ENCODE data around the gene ZNF408.

ZNF408 gene

DNA sequence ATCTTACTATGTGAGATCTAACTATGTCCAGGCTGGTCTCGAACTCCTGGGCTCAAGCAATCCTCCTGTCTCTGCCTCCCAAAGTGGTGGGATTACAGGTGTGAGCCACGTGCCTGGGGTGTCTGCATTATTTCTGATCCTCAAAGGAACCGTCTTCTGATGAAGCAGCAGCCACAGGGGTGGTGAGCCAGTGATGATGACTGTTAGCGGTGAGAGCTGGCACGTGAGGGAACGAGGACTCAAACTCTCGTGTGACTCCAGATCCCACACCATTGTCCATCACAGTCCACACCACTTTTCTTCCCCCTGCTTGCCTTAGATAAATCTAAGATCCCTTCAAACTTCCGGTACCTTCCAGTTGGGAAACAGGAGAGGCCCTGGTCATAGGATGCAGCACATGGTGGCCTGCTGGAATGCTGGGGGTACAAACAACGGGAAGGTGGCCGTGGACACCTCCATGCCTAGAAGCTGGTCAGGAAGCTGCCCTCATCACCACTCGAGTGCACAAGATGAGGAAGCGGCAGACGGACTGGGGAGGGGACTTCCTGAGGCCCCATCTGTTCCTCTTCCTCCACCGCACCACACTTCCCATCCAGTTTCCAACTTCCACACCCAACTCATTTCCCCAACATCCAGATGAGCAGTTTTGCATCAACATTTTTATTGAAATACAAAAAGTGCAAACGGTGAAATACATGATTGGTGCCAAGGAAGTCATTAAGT is 24.2 kb upstream of the ZNF408 start:
- DNase-seq (ENCODE audit: low spot score) = no peak

DNA sequence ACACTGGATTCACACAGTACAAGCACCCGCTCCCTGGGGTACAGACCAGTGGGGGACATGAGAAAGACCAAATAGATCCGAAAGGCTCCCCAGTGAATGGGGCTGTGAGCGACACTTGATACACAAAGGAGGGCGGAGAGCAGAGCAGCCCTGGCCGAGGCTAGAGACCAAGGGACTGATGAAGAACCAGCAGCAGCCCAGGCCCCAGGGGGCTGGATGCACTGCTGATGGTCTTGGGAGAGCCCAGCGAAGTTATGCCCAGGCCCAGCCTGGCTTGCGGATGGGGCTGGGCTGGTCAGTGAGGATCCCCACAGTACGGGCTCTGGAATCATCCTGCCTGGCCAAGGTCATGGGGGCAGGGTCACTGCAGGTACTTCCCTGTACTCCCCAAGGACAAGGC is 23.7 kb upstream of the ZNF408 start:
- no peak for DNase-seq (ENCODE audit: low spot score)

DNA sequence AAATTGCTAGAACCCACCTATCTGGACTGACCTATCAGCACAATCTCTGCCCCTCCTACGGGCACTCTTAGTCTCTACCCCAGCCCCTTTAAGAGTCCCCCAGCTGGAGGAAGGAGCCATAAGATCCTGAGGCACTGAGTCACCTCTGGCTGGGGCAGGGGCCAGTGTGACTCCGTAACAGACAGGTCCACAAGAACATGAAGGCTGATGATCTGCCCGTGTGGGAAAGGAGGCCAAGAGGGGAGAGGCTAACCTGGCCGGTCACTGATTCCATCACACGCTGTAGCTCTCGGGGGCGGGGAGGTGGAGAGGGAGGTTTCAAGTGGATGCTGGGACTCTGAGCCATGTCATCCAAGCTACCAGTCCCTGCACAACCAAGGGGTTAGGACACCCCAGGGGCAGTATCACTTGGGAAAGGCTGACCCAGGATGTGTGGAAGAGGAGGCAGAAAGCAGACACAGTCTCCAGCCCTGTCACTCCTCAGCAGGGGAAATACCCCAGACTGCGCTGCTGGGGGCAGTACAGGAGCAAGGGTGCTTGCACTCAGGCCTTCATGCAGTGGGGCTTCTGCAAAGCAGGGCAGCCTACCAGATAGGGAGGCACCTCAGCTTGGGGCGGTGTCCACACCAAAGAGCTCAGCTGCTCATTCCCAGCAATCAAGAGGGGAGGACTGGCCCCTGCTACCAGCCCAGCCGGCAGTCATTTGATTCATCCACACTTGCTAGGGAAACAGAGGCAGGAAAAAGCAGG is 22.7 kb upstream of the ZNF408 start:
- no peak for DNase-seq (ENCODE audit: low spot score)

DNA sequence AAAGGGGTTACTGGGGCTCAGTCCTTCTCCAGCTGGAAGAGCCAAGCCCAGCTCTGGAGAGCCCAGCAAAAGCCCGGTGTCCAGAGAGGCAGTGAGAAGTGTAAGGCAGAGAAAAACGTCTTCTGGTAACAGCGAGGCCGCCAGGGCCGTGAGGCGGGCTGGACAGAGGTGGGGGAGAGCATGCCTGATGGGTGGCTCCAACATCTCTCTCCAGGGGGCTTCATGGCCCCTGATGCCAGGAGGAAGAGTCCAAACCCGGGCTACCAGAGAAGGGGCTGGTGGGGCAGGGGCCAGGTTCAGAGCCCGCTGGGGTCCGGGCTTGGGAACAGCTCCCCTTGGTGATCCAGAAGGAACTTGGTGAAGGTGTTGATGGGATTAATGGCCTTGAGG is 22.1 kb upstream of the ZNF408 start:
- DNase-seq (ENCODE audit: low spot score) = no peak

DNA sequence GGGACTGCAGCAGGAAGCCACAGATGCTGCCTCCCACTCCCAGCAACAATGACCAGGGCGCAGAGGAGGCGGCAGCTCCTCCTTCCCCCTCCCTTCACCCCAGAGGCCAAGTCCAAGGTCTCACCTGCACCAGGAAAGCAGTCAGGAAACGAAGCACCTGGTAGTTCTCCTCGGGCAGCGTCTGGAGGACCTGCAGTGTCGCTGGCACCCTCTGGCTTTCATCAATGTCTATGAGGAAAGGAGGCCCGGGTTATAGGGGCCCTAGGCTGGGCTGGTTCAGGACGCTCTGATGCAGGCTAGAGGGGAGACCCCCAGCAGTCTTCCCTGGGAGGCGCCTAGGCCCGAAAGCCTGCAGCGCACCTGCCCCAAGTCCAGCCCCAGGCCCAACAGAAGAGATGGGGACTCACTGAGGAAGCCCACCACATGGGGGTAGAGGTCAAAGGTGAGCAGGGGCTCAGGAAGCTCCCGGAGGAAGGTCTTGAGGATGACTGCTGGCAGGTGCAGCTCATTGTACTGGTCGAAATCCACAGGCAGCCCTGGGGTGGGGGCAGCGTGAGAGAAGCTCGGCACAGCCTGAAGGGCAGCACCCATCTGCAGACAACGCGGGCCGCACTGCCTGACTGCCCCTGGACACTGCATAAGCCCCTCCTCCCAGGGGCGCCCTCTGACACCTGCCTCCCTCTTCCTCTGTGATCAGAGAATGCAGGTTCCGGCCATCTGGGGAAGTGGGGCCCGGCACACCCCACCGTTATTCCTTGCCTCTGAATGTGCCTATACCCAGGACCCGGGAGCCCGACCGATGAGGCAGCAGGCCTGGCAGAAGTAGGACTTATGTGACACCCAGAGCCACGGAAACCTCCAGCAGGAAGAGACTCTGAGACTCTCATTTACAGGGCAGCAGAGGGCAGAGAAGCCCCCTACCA is 21.3 kb upstream of the ZNF408 start:
- DNase-seq (ENCODE audit: low spot score) = no peak

DNA sequence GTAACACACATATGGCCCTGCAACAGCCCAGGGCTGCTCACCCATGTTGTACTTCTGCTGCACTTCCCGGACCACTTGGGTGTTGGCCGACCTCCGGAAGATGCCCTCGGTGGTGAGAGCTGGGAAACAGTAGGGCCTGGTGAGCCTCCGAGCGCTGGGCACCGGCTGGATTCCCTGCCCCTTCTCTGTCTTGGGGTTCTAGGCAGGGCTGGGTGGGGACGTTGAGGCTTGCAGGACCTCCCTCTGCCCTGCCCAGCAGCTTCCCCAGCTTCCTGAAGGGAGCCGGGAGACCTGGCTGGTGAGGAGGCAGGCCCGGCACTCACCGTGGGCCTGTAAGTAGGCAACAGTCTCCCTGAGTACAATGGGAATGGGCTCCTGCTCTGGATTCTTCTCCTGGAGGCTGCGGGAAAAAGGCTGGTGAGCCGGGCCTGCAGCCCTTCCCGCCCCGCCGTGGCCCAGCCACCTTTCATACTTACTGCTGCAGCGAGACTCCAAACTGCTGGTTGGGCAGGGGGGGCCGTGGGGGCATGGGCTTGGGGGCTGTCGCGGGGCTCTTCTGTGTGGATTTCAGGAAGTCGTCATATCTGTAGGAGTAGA is 20.6 kb upstream of the ZNF408 start:
- no peak for DNase-seq (ENCODE audit: low spot score)

DNA sequence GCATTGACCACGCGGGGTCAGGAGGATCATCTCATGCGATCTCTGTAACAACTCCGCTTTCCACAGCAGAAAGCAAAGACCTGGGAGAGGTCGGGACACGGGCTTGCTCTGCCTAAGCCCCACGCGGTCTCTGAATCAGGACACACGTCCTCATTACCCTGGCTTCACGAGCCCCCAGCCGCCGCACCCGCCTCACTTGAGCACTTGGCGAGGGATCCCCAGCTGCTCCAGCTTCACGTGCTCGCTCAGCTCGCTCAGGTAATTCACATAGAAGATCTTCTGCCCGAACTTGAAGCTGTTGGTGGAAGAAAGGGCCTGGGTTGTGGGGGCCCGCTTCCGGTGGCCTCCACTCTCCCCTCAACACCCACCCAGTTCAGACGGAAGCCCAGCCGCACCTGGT is 20.0 kb upstream of the ZNF408 start:
- no peak for DNase-seq (ENCODE audit: low spot score)

DNA sequence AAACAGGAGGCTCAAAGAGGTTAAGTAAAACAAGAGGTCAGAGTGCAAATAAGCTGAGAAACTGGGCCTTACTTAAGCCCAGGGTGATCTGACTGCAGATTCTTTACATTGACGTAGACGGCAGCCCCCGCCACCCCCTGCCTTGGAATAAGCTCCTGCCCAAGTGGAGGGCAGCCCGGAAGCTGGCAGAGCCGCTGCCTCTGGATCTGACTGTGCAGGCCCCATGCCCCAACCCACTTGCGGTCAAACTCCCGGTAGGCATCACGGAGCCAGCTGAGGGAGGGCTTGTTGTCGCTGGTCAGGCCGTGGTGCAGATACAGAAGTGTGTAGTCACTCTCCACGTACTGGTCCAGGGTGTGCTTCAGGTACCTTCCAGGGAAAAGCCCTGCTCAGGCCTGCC is 19.0 kb upstream of the ZNF408 start:
- DNase-seq (ENCODE audit: low spot score) = no peak

DNA sequence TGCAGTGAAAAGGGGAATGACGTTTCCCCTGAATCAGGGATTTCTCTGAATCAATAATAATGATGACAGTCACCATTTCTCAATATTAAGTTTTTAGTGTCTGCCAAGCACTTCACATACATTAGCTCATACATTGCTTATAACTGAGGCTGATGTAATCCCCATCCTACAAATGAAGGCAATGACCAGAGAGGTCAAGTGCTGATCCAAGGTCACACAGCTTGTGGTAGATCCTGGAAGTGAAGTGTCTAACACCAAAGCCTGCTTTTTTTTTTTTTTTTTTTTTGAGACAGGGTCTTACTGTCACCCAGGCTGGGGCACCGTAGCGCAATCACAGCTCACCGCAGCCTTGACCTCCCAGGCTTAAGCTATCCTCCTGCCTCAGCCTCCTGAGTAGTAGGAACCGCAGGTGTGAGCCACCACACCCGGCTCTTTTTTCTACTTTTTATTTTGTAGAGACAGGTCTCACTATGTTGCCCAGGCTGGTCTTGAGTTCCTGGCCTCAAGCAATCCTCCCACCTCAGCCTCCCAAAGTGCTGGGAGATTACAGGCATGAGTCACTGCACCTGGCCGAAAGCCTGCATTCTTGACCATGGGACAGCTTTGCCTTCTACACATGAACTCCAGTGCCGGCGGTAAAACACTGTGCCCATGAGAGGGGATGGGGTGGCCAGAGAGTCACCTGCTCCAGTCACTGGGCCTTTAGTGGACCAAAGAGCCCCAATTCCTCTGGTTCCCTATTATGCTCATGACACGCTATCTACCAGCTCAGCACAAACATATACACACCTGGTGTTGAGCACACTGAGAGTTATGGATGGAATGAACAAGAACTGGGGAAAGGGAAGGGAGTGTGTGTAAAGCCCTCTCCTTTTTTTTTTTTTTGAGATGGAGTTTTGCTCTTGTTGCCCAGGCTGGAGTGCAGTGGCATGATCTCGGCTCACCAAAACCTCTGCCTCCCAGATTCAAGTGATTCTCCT is 17.8 kb upstream of the ZNF408 start:
- no peak for DNase-seq (ENCODE audit: low spot score)

DNA sequence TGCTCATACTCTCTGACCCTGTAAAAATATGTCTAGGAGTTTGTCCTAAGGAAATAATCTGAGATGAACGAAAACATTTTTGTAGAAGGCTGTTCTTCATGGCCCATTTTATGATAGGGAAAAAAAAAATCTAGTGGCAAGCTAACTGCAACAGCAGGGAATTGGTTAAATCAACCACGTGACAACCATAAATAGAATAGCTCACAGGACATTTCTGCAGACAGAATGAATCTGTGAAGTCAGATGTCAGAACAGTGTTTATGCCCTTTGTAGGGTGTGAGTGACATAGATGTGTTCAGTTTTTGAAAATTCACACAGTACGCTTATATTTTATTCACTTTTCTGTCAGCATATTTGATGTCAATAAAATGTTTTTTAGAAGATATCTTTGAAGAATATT is 16.5 kb upstream of the ZNF408 start:
- no peak for DNase-seq (ENCODE audit: low spot score)

DNA sequence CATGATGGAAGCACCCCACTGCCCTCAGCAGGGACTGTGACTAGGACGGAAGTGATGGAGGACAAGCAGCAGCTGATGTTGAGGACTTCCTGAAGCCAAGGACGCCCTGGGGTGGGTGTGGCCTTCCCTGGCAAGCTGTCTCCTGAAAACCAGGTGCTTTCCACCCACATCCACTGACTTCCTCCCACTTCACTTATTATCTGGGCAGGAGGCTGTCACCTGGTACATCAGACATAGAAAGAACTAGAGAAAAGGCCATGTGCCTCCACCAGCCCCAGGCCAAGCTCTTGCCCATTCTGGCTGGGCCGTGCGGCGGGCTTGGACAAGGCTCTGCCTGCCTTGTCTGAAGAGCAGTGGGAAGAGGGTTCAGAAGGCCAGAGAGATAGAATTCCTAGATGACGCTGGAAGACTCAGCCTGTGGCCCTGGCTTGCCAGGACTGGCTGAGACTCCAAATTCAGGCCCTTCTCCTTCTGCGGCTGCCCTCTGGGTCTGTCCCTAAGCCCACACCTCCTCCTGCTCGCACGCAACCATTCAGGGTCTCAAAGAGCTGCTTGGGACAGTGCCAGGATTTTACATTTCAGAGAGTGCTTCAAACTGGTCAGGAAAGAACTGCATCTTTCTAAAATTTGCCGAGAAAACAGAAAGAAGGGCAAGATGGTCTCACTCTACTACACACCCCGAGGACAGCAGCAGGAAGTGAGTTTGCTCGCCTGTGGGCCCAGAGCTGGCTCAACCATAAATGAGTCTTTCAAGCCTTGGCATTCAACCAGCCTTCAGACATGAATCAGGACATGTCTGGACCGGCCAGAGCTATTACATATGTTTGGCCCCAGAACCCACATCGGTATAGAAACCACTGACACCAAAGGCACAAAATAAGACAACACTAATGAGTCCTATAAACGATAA is 13.7 kb upstream of the ZNF408 start:
- DNase-seq (ENCODE audit: low spot score) = no peak

DNA sequence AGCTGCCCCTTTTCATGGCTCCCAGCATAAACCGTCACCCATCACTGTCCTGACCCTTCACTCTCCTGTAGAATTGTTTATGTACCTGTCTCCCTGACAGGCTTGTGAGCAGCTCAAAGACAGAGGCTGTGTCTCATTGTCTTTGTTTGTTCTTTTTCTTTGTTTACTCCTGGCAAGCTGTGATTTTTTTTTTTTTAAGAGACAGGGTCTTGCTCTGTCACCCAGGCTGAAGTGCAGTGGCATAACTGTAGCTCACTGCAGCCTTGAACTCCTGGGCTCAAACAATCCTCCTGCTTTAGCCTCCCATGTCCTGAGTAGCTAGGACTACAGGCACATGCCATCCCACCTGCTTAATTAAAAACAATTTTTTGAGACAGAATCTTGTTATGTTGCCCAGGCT is 10.1 kb upstream of the ZNF408 start:
- no peak for DNase-seq (ENCODE audit: low spot score)

DNA sequence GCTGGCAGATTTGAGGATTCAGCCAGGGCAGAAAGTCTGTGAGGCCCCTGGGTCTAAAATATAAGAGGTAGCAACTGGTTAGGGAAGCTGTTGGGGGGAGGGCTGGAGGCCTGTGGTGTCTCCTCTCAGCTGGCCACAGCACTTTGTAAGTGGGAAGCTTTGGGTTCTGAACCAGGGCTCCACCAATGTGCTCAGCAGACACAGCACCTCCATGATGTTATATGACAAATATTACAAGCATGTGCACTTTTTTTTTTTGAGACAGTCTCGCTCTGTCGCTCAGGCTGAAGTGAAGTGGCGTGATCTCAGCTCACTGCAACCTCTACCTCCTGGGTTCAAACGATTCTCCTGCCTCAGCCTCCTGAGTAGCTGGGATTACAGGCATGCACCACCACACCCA is 8.4 kb upstream of the ZNF408 start:
- no peak for DNase-seq (ENCODE audit: low spot score)

DNA sequence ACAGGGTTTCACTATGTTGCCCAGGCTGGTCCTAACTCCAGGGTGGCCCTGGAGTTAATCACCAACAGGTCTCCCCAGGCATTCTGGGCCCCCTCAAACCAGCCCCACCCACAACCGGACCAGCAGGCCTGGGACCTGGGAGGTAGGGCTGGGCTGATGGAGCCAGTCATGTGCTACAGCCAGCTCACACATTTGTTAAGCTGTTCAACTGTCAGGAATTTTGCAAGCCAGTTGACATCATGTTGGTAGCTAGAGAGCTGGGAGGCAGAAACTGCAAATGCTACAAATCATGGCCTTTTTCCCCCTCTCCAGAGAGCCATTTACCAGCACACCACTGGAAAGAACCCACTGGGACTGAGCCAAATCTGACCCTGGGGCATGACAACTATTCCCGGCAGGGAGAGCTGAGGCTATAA is 7.2 kb upstream of the ZNF408 start:
- no peak for DNase-seq (ENCODE audit: low spot score)

DNA sequence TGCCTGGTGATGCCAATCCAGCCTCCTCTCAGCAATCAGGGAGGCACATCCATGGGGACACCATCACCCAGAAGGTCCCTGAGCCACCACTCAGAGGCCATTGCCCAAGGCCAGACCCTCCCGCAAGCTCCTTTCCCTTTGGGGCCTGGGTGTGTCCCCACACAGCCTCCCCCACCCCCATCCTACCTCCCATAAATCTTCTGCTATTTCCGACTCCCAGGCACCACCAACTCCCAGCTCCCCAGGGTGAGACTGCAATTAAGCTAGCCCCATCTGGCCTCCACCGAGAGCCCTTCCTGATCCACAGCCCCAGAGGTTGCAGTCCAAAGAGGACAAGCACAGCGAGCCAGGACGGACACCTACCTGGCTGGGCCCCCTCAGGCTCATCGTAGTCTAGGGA is 6.8 kb upstream of the ZNF408 start:
- no peak for DNase-seq (ENCODE audit: low spot score)

DNA sequence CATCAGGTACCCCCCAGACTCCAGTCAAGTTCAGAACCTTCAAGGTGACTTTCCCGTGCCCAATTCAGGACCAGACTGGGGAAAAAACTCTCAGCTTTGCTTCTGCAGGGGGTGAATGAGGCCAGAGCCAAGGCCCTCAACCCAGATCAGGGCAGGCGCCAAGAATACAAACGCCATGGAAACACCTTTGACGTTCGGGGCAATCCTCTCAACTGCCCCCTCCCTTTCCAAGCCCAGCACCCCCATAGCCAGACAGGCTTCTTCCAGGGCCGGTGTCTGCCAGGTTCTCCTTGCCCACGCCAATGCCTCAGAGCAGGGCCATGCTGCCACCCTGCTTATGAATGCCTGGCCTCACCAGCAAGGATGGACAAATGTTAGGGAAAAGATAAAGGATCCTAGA is 6.2 kb upstream of the ZNF408 start:
- DNase-seq (ENCODE audit: low spot score) = no peak

DNA sequence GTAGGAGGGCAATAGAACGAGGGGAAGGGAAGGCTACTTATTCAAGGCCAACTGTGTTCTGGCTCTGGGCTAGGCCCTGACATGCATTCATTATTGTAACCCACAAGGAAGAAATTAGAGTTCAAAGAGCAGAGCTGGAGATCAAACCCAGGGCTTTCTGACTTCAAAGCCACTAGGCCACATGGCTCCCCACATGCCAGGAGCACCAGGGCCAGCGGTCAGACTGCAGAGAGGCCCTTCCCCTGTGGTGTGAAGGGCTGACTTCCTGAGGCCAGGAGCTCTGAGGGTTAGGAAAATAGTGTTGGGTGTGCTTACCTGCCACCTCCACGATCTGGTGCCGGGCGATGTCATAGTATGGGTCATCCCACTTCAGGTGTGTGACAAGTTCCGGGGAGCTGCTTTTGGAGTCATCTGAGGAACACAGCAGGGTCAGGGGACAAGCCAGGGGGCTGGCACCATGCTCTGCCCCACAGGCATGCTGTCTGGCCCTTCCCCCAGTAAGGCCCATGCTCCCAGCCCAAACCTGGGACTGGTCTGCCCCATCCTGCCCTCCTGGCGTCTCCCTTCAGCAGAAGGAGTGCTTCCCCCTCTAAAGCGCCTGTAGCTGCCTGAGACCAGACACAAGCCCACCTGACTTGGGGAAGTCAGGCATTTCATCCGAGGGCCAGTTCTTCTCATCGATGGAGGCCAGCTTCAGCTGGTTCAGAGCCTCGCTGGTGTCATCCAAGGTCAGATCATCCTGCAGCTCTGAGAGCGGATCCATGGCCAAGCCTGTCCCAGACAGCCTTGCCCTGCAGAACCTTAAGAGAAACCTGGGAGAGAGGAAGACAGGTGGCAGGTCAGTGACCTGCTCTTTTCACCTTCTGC is 5.3 kb upstream of the ZNF408 start:
- DNase-seq (ENCODE audit: low spot score) = no peak

DNA sequence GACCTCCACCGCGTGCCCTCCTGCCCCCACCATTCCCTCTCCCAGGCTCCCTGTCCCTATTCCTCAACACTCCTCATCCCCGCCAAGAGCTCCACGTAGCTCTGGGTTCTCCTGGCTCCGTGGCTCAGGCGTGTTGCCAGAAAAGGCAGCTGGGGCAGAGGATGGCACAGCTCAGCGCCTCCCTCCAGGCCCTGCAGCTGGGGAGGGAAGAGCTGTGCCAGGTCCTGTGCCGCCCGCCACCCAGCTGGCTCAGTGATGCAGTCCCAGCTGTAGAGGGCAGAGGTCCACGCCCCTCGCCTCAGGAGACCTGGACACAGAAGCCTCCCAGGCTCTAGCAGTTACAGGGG is 4.6 kb upstream of the ZNF408 start:
- DNase-seq (ENCODE audit: low spot score) = no peak

DNA sequence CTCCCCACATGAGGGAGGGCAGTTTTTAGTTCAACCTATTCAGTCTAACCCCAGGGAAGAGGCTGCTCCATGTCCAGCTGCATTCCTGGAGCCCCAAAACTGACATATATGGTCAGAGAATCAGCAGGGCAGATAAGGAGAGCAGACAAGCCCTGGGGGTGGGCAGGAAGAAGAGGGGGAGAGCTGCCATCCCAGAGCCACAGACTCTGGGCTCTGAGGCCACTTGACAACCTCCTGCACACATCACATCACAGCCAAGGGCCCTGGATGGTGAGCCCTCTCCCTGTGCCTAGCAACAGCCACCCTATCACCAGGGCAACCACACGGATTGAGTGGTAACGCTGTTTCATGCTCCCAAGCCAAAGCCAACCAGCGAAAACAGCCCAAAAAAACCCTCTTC is 3.5 kb upstream of the ZNF408 start:
- no peak for DNase-seq (ENCODE audit: low spot score)

Measured in iPS-NIHi11 (cell line).